ENCODE data around the gene PLXNB1. TPM values are rescaled to one million over a fixed set of nuclear protein-coding genes. Genes with fewer than 3 reads are reported as not detected.

The PLXNB1 gene
- total RNA-seq, 1 experiment from 2014 or later = 101 TPM

- TF ChIP-seq CTCF (IDR thresholded peaks at IDR 0.05; ENCODE audit: unreplicated experiment) = no peak
- no peaks in the 10 kb centered on the region for H3K4me1 Mint-ChIP-seq (ENCODE audit: insufficient read depth, unreplicated experiment)
- intact Hi-C loops (cut with micrococcal nuclease) = no loop called here
- ChIA-PET POLR2A (no interaction called here), CTCF (no interaction called here)
- peaks cover 4% of the 10 kb centered on the region for H3K27me3 Mint-ChIP-seq (ENCODE audit: insufficient read depth, unreplicated experiment)
- no TSS peak for BruUV-seq (replicated peaks)
- no peaks in the 10 kb centered on the region for H3K36me3 Mint-ChIP-seq (ENCODE audit: insufficient read depth, unreplicated experiment)
- no peak overlapping the region for H3K4me3 Mint-ChIP-seq (ENCODE audit: unreplicated experiment)
- no peak overlapping the region for H3K27ac Mint-ChIP-seq (ENCODE audit: low read depth, unreplicated experiment)
- no peak for DNase-seq (ENCODE audit: unreplicated experiment)
- peaks cover 26% of the 10 kb centered on the region for H3K9me3 Mint-ChIP-seq (ENCODE audit: unreplicated experiment)
These were observed 65.0 kb downstream of the PLXNB1 start for GRCh38 chr3:48364840-48365239.

GRCh38 chr3:48361928-48362327 is 68.0 kb downstream of the PLXNB1 start:
- Mint-ChIP-seq H3K27me3 (ENCODE audit: insufficient read depth, unreplicated experiment) (peaks cover 18% of the 10 kb centered on the region), H3K4me1 (ENCODE audit: insufficient read depth, unreplicated experiment) (no peaks in the 10 kb centered on the region), H3K27ac (ENCODE audit: low read depth, unreplicated experiment) (no peak overlapping the region), H3K9me3 (ENCODE audit: unreplicated experiment) (peaks cover 26% of the 10 kb centered on the region), H3K36me3 (ENCODE audit: insufficient read depth, unreplicated experiment) (no peaks in the 10 kb centered on the region), H3K4me3 (ENCODE audit: unreplicated experiment) (no peak overlapping the region)
- TF ChIP-seq CTCF (IDR thresholded peaks at IDR 0.05; ENCODE audit: unreplicated experiment) = no peak
- ChIA-PET CTCF (no interaction called here), POLR2A (no interaction called here)
- intact Hi-C loops (cut with micrococcal nuclease) = no loop called here
- no peak for DNase-seq (ENCODE audit: unreplicated experiment)
- no TSS peak for BruUV-seq (replicated peaks)

- Mint-ChIP-seq H3K27me3 (ENCODE audit: insufficient read depth, unreplicated experiment) (peaks cover 34% of the 10 kb centered on the region), H3K4me1 (ENCODE audit: insufficient read depth, unreplicated experiment) (no peaks in the 10 kb centered on the region), H3K9me3 (ENCODE audit: unreplicated experiment) (peaks cover 11% of the 10 kb centered on the region), H3K4me3 (ENCODE audit: unreplicated experiment) (no peak overlapping the region), H3K36me3 (ENCODE audit: insufficient read depth, unreplicated experiment) (no peaks in the 10 kb centered on the region), H3K27ac (ENCODE audit: low read depth, unreplicated experiment) (no peak overlapping the region)
- TF ChIP-seq CTCF (IDR thresholded peaks at IDR 0.05; ENCODE audit: unreplicated experiment) = no peak
- CTCF ChIA-PET = interaction anchor here (0.5 to 1.4 kb wide), 2 partner anchors 80 to 1095 kb away, joined by 3 to 5 read pairs; no protein-coding TSS in a partner anchor
- intact Hi-C loops (cut with micrococcal nuclease) = no loop called here
- POLR2A ChIA-PET = interaction anchor here (1.0 kb wide), 1 partner anchor 56 kb away, joined by 3 read pairs; no protein-coding TSS in a partner anchor
- no peak for DNase-seq (ENCODE audit: unreplicated experiment)
- BruUV-seq (replicated peaks) = no TSS peak
These were observed 73.5 kb downstream of the PLXNB1 start for GRCh38 chr3:48356419-48356818.

- intact Hi-C loops (cut with micrococcal nuclease) = no loop called here
These were observed 75.9 kb downstream of the PLXNB1 start for GRCh38 chr3:48353987-48354386.

More at GRCh38 chr3:48353987-48354386, 75.9 kb downstream of the PLXNB1 start:
- BruUV-seq (replicated peaks) = no TSS peak
- no peaks in the 10 kb centered on the region for H3K9me3 Mint-ChIP-seq (ENCODE audit: unreplicated experiment)
- POLR2A ChIA-PET = no interaction called here
- peaks cover 22% of the 10 kb centered on the region for H3K27me3 Mint-ChIP-seq (ENCODE audit: insufficient read depth, unreplicated experiment)
- no peak for TF ChIP-seq CTCF (IDR thresholded peaks at IDR 0.05; ENCODE audit: unreplicated experiment)
- no peak overlapping the region for H3K4me3 Mint-ChIP-seq (ENCODE audit: unreplicated experiment)
- no peaks in the 10 kb centered on the region for H3K36me3 Mint-ChIP-seq (ENCODE audit: insufficient read depth, unreplicated experiment)
- no peak overlapping the region for H3K27ac Mint-ChIP-seq (ENCODE audit: low read depth, unreplicated experiment)
- no peaks in the 10 kb centered on the region for H3K4me1 Mint-ChIP-seq (ENCODE audit: insufficient read depth, unreplicated experiment)
- CTCF ChIA-PET = no interaction called here
- DNase-seq (ENCODE audit: unreplicated experiment) = no peak

Other genes starting within 250 kb of the PLXNB1 start
- gene CDC25A, start 241.7 kb downstream of the PLXNB1 start, total RNA-seq (2022) = 7.3 and 8.6 TPM in 2 replicates
- gene CAMP, start 206.6 kb downstream of the PLXNB1 start, total RNA-seq (2022) = 0.72 and 2.4 TPM in 2 replicates
- 5.6 and 5.7 TPM in 2 replicates for gene ZNF589, start 189.0 kb downstream of the PLXNB1 start, total RNA-seq (2022)
- gene NME6, start 128.7 kb downstream of the PLXNB1 start, total RNA-seq (2022) = 31.0 and 33.0 TPM in 2 replicates
- gene SPINK8, start 96.4 kb downstream of the PLXNB1 start, total RNA-seq (2022) = not detected in 2 replicates
- gene FBXW12, start 57.9 kb downstream of the PLXNB1 start, total RNA-seq (2022) = not detected in 2 replicates
- 31.9 and 32.5 TPM in 2 replicates for gene CCDC51, start 10.0 kb upstream of the PLXNB1 start, total RNA-seq (2022)
- 356 and 372 TPM in 2 replicates for gene TMA7, start 10.2 kb upstream of the PLXNB1 start, total RNA-seq (2022)
- gene ATRIP, start 16.7 kb upstream of the PLXNB1 start, total RNA-seq (2022) = 8.6 and 9.1 TPM in 2 replicates
- 131 and 170 TPM in 2 replicates for gene SHISA5, start 74.1 kb upstream of the PLXNB1 start, total RNA-seq (2022)
- 3.4 and 4.6 TPM in 2 replicates for gene PFKFB4, start 126.7 kb upstream of the PLXNB1 start, total RNA-seq (2022)
- 1.5 and 3.8 TPM in 2 replicates for gene UCN2, start 133.7 kb upstream of the PLXNB1 start, total RNA-seq (2022)
- gene COL7A1, start 165.2 kb upstream of the PLXNB1 start, total RNA-seq (2022) = 44.2 and 60.5 TPM in 2 replicates
- 383 and 413 TPM in 2 replicates for gene UQCRC1, start 179.6 kb upstream of the PLXNB1 start, total RNA-seq (2022)
- gene TMEM89, start 191.7 kb upstream of the PLXNB1 start, total RNA-seq (2022) = not detected in 2 replicates
- gene SLC26A6, start 205.4 kb upstream of the PLXNB1 start, total RNA-seq (2022) = 47.4 and 63.3 TPM in 2 replicates
- gene CELSR3, start 232.8 kb upstream of the PLXNB1 start, total RNA-seq (2022) = 17.6 and 21.5 TPM in 2 replicates

Measured in MCF 10A (cell line).